GM12878 (cell line): ENCODE measurements around the gene LRBA. TPM values are rescaled to one million over a fixed set of nuclear protein-coding genes. Genes with fewer than 3 reads are reported as not detected.

ENCODE experiments used
- ATAC-seq: fragments of 200-7000 bp; cut with Tn5 transposase; 3 replicates; pipeline ENCODE4 v1.9.1; 2020; ENCODE audit warnings: mild to moderate bottlenecking, moderate library complexity
- BruUV-seq: library from RNA; stranded (reverse); fragments of 400-500 nt; replicated peaks from 2 replicates; lab custom pipeline; 2021; lab: Mats Ljungman, UMichigan
- CTCF ChIA-PET: fragments of 300-600 bp; sonication (Branson Sonifier 250); formaldehyde crosslinking; extraction: SDS; loops from one replicate; lab custom pipeline; 2021; ENCODE audit warnings: inconsistent platforms; lab: Yijun Ruan, JAX
- POLR2A ChIA-PET: fragments of 350-600 bp; formaldehyde crosslinking; extraction: SDS; loops from one replicate; lab custom pipeline; 2021; ENCODE audit warnings: inconsistent platforms; lab: Charles Lee
- RAD21 ChIA-PET: fragments of 300-600 bp; sonication (Branson Sonifier 250); formaldehyde crosslinking; loops from one replicate; lab custom pipeline; 2023; ENCODE audit warnings: antibody characterized with exemption; ENCODE audit not compliant: unreplicated experiment; lab: Charles Lee
- SMC1A ChIA-PET: fragments of 300-600 bp; sonication (Branson Sonifier 250); formaldehyde crosslinking; loops from one replicate; lab custom pipeline; 2023; ENCODE audit not compliant: unreplicated experiment, uncharacterized antibody; lab: Charles Lee
- DNase-seq: peaks from one replicate; pipeline ENCODE4 v3.0.0-alpha.2; 2011; ENCODE audit warnings: low read depth, low spot score
- FAIRE-seq: peaks from 3 replicates; lab custom pipeline; 2011; peaks lifted over from hg19 to GRCh38; lab: Jason Lieb, UNC
- H2AFZ ChIP-seq: 2 replicates; pipeline ENCODE4 v1.6.0; 2011; ENCODE audit warnings: low read depth, low read length, control low read depth; ENCODE audit not compliant: control insufficient read depth
- H3K27ac ChIP-seq: 2 replicates; pipeline ENCODE4 v1.5.1; 2011; ENCODE audit warnings: control low read depth; ENCODE audit not compliant: control insufficient read depth, insufficient read depth
- H3K27me3 ChIP-seq, 2 experiments: replicated peaks in 1 of 2; 2 replicates each; pipeline versions ENCODE4 v1.6.0 to v1.6.1; 2011; ENCODE audit warnings: low read length in 1 of 2; ENCODE audit not compliant: control insufficient read depth in 2 of 2, insufficient read depth in 2 of 2
- H3K36me3 ChIP-seq, 2 experiments: 2 replicates each; pipeline ENCODE4 v1.5.1; 2011; ENCODE audit warnings: low read length in 1 of 2; ENCODE audit not compliant: control insufficient read depth in 2 of 2, insufficient read depth in 2 of 2
- H3K4me1 ChIP-seq: 2 replicates; pipeline ENCODE4 v1.6.1; 2011; ENCODE audit warnings: mild to moderate bottlenecking, low read length, moderate library complexity, mixed read lengths; ENCODE audit not compliant: control insufficient read depth, insufficient read depth
- H3K4me2 ChIP-seq: 2 replicates; pipeline ENCODE4 v1.6.0; 2011; ENCODE audit warnings: control low read depth; ENCODE audit not compliant: control insufficient read depth, insufficient read depth
- H3K4me3 ChIP-seq: fragments of 200-600 bp; sonication (generic); 2 replicates; pipeline ENCODE4 v1.5.1; 2016
- H3K79me2 ChIP-seq: 2 replicates; pipeline ENCODE4 v1.6.0; 2011; ENCODE audit warnings: low read length; ENCODE audit not compliant: control insufficient read depth, insufficient read depth
- H3K9ac ChIP-seq: 2 replicates; pipeline ENCODE4 v1.8.0; 2011; ENCODE audit warnings: low read length, control low read depth, mixed read lengths; ENCODE audit not compliant: control insufficient read depth, insufficient read depth
- H3K9me3 ChIP-seq: replicated peaks from 3 replicates; pipeline ENCODE4 v1.5.1; 2011; ENCODE audit warnings: mild to moderate bottlenecking, low read length; ENCODE audit not compliant: control insufficient read depth, insufficient read depth
- H4K20me1 ChIP-seq: 2 replicates; pipeline ENCODE4 v1.6.0; 2011; ENCODE audit not compliant: control insufficient read depth, insufficient read depth
- RELA ChIP-seq: fragments of 450-650 bp; IDR thresholded peaks from 2 replicates; pipeline ENCODE4 v1.8.0; 2014; ENCODE audit warnings: borderline replicate concordance; ENCODE audit not compliant: partially characterized antibody
- STAT3 ChIP-seq: IDR thresholded peaks from 2 replicates; pipeline ENCODE4 v1.6.1; 2011; ENCODE audit warnings: low read depth, low read length, improper control_type of control experiment
- TBL1XR1 ChIP-seq: IDR thresholded peaks from 2 replicates; pipeline ENCODE4 v1.6.1; 2012; ENCODE audit warnings: low read depth, low read length, improper control_type of control experiment
- ZNF207 ChIP-seq: fragments of 450-650 bp; IDR thresholded peaks from 2 replicates; pipeline ENCODE4 v1.6.1; 2014; ENCODE audit warnings: antibody characterized with exemption, mild to moderate bottlenecking, borderline replicate concordance
- WGBS: methylation state at CpG from one replicate; pipeline ENCODE4 v1.1.6; 2016; ENCODE audit warnings: low lambda C conversion rate; ENCODE audit not compliant: insufficient replicate concordance, insufficient coverage; ENCODE audit errors: missing lambda C conversion rate; 5-methylcytosine and 5-hydroxymethylcytosine counted together
- in situ Hi-C: fragments of 300-500 bp; cut with MboI; formaldehyde crosslinking; loops from 9 replicates; pipeline ENCODE4 v1.14.3; 2018; ENCODE audit warnings: mixed read lengths
- intact Hi-C: fragments of 100-400 bp; cut with micrococcal nuclease; formaldehyde crosslinking; loops from one replicate; pipeline ENCODE4 v1.14.2; 2022; ENCODE audit not compliant: unreplicated experiment
- polyA plus RNA-seq, 11 experiments: library from polyadenylated mRNA; depleted of rRNA in 4 of 11; unstranded in 6 of 11; stranded (reverse) in 5 of 11; fragments of >200 nt; fragmentation: Nextera tagmentation in 4 of 11; fragmentation: Illumina TruSeq in 1 of 11; extraction: Ambion mirVana in 4 of 11; extraction: Trizol in 1 of 11; gene quantifications; 1 replicate in 1 of 11; 2 replicates in 10 of 11; pipeline versions ENCODE4 v1.2.1 to v1.2.3, GENCODE V29; 2011 to 2016; ENCODE audit warnings: inconsistent platforms in 2 of 11, missing spikeins in 2 of 11, low read depth in 1 of 11
- total RNA-seq, 4 experiments: library from RNA; depleted of rRNA in 3 of 4; stranded (reverse); fragments of >200 nt in 3 of 4; fragmentation: Illumina TruSeq in 1 of 4; extraction: Trizol in 1 of 4; gene quantifications; 2 replicates each; pipeline versions ENCODE4 v1.2.1 to v1.2.3, GENCODE V29; 2013 to 2021
- TF ChIP-seq, protein P1 (sequence below): fragments of 450-650 bp; conservative IDR thresholded peaks from 2 replicates; pipeline ENCODE4 v1.6.1; 2017; ENCODE audit warnings: mild to moderate bottlenecking, moderate library complexity

Gene LRBA
- total and polyA plus RNA-seq, 10 of the 15 experiments (the other 5 are each of a cell fraction or from before 2014, with no cell fraction given), result 20.3 to 93.4 (median 55.0) TPM

- Histone ChIP-seq H3K9ac (no peak overlapping the region), H4K20me1 (no peaks in the 10 kb centered on the region), H2AFZ (no peak overlapping the region), H3K36me3 (peaks cover 0 to 8% of the 10 kb centered on the region in 2 experiments; a peak in 2 of 4 replicates), H3K9me3 (no peaks in the 10 kb centered on the region; the same call in 1 of the 3 replicates), H3K79me2 (no peaks in the 10 kb centered on the region), H3K4me3 (no peak overlapping the region), H3K4me2 (no peak overlapping the region), H3K27me3 (no peaks in the 10 kb centered on the region), H3K27ac (no peak overlapping the region), H3K4me1 (no peaks in the 10 kb centered on the region)
- TF ChIP-seq TBL1XR1, result no peak
- no peak for TF ChIP-seq ZNF207
- no peak for TF ChIP-seq RELA
- TF ChIP-seq, protein P1, sequence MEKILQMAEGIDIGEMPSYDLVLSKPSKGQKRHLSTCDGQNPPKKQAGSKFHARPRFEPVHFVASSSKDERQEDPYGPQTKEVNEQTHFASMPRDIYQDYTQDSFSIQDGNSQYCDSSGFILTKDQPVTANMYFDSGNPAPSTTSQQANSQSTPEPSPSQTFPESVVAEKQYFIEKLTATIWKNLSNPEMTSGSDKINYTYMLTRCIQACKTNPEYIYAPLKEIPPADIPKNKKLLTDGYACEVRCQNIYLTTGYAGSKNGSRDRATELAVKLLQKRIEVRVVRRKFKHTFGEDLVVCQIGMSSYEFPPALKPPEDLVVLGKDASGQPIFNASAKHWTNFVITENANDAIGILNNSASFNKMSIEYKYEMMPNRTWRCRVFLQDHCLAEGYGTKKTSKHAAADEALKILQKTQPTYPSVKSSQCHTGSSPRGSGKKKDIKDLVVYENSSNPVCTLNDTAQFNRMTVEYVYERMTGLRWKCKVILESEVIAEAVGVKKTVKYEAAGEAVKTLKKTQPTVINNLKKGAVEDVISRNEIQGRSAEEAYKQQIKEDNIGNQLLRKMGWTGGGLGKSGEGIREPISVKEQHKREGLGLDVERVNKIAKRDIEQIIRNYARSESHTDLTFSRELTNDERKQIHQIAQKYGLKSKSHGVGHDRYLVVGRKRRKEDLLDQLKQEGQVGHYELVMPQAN, result no peak
- TF ChIP-seq STAT3, result no peak
- SMC1A ChIA-PET, result interaction anchor here (0.8 to 1.9 kb wide), 4 partner anchors 9 to 222 kb away, joined by 3 to 7 read pairs (median 4); no protein-coding TSS in a partner anchor
- no peak for DNase-seq
- ATAC-seq, result no peak
- FAIRE-seq, result no peak
- intact Hi-C loops (no loop called here), in situ Hi-C loops (no loop called here)
- CTCF ChIA-PET, result interaction anchor here (1.1 kb wide), 1 partner anchor 292 kb away, joined by 4 read pairs; no protein-coding TSS in a partner anchor
- RAD21 ChIA-PET, result interaction anchor here (1.3 kb wide), 1 partner anchor 278 kb away, joined by 3 read pairs; no protein-coding TSS in a partner anchor
- BruUV-seq, result no TSS peak
- whole genome bisulfite sequencing, result 100% methylated on average over 2 of the region's 2 CpGs
- POLR2A ChIA-PET, result no interaction called here
Observed at GRCh38 chr4:150589157-150589556, 425.9 kb downstream of the LRBA start.
